GM12878 (cell line): ENCODE measurements around the gene WDTC1. TPM values are rescaled to one million over a fixed set of nuclear protein-coding genes. Genes with fewer than 3 reads are reported as not detected.

Experiments
- ELK1 ChIP-seq: IDR thresholded peaks from 2 replicates; pipeline ENCODE4 v1.6.1; 2012; ENCODE audit warnings: low read depth, low read length, improper control_type of control experiment
- GATAD2B ChIP-seq: fragments of 450-650 bp; conservative IDR thresholded peaks from 2 replicates; pipeline ENCODE4 v1.6.1; 2017; ENCODE audit warnings: low read depth, mild to moderate bottlenecking, moderate library complexity
- HDAC2 ChIP-seq: fragments of 200-600 bp; sonication (generic); IDR thresholded peaks from 2 replicates; pipeline ENCODE4 v1.6.1; 2017
- MTA2 ChIP-seq: fragments of 450-650 bp; IDR thresholded peaks from 2 replicates; pipeline ENCODE4 v1.6.1; 2016; ENCODE audit warnings: low read depth, mild to moderate bottlenecking, moderate library complexity
- SMAD5 ChIP-seq: IDR thresholded peaks from 2 replicates; pipeline ENCODE4 v1.6.1; 2016; ENCODE audit warnings: antibody characterized with exemption, low read depth
- ZNF274 ChIP-seq: IDR thresholded peaks from one replicate; pipeline ENCODE4 v1.8.0; 2011; ENCODE audit not compliant: insufficient read length, insufficient read depth
- polyA plus RNA-seq, 11 experiments: library from polyadenylated mRNA; depleted of rRNA in 4 of 11; unstranded in 6 of 11; stranded (reverse) in 5 of 11; fragments of >200 nt; fragmentation: Nextera tagmentation in 4 of 11; fragmentation: Illumina TruSeq in 1 of 11; extraction: Ambion mirVana in 4 of 11; extraction: Trizol in 1 of 11; gene quantifications; 1 replicate in 1 of 11; 2 replicates in 10 of 11; pipeline versions ENCODE4 v1.2.1 to v1.2.3, GENCODE V29; 2011 to 2016; ENCODE audit warnings: inconsistent platforms in 2 of 11, missing spikeins in 2 of 11, low read depth in 1 of 11
- total RNA-seq, 4 experiments: library from RNA; depleted of rRNA in 3 of 4; stranded (reverse); fragments of >200 nt in 3 of 4; fragmentation: Illumina TruSeq in 1 of 4; extraction: Trizol in 1 of 4; gene quantifications; 2 replicates each; pipeline versions ENCODE4 v1.2.1 to v1.2.3, GENCODE V29; 2013 to 2021
- TF ChIP-seq, protein P1 (sequence below): IDR thresholded peaks from 2 replicates; pipeline ENCODE4 v1.6.1; 2012; ENCODE audit warnings: improper control_type of control experiment, low read depth, low read length; ENCODE audit not compliant: insufficient replicate concordance

Gene WDTC1
- total and polyA plus RNA-seq, 10 of the 15 experiments (the other 5 are each of a cell fraction or from before 2014, with no cell fraction given) = 0.21 to 28.7 (median 7.6) TPM

- TF ChIP-seq, protein P1, sequence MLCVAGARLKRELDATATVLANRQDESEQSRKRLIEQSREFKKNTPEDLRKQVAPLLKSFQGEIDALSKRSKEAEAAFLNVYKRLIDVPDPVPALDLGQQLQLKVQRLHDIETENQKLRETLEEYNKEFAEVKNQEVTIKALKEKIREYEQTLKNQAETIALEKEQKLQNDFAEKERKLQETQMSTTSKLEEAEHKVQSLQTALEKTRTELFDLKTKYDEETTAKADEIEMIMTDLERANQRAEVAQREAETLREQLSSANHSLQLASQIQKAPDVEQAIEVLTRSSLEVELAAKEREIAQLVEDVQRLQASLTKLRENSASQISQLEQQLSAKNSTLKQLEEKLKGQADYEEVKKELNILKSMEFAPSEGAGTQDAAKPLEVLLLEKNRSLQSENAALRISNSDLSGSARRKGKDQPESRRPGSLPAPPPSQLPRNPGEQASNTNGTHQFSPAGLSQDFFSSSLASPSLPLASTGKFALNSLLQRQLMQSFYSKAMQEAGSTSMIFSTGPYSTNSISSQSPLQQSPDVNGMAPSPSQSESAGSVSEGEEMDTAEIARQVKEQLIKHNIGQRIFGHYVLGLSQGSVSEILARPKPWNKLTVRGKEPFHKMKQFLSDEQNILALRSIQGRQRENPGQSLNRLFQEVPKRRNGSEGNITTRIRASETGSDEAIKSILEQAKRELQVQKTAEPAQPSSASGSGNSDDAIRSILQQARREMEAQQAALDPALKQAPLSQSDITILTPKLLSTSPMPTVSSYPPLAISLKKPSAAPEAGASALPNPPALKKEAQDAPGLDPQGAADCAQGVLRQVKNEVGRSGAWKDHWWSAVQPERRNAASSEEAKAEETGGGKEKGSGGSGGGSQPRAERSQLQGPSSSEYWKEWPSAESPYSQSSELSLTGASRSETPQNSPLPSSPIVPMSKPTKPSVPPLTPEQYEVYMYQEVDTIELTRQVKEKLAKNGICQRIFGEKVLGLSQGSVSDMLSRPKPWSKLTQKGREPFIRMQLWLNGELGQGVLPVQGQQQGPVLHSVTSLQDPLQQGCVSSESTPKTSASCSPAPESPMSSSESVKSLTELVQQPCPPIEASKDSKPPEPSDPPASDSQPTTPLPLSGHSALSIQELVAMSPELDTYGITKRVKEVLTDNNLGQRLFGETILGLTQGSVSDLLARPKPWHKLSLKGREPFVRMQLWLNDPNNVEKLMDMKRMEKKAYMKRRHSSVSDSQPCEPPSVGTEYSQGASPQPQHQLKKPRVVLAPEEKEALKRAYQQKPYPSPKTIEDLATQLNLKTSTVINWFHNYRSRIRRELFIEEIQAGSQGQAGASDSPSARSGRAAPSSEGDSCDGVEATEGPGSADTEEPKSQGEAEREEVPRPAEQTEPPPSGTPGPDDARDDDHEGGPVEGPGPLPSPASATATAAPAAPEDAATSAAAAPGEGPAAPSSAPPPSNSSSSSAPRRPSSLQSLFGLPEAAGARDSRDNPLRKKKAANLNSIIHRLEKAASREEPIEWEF = no peak
- TF ChIP-seq GATAD2B (peak; percentile 98), ELK1 (peak; percentile 63), SMAD5 (no peak), ZNF274 (no peak), HDAC2 (no peak), MTA2 (no peak)
Measured at GRCh38 chr1:27321813-27322568, 87.6 kb downstream of the WDTC1 start, which contains the start of gene TMEM222 (continued).
